Neural cell (in vitro differentiated cells): ENCODE measurements around the gene HSPB7. TPM values are rescaled to one million over a fixed set of nuclear protein-coding genes. Genes with fewer than 3 reads are reported as not detected.

ENCODE experiments used
- H2AFZ ChIP-seq: fragments of 200-600, 300-800 bp; sonication (generic), shearing (Covaris generic); 2 replicates; pipeline ENCODE4 v1.6.0; 2014; ENCODE audit warnings: low read depth, mild to moderate bottlenecking, antibody characterized with exemption, low read length, moderate library complexity
- H3F3A ChIP-seq: fragments of 200-600 bp; shearing (Covaris generic); 2 replicates; pipeline ENCODE4 v1.6.1; 2016; ENCODE audit warnings: mild to moderate bottlenecking, moderate library complexity, mixed read lengths, antibody characterized with exemption, low read length; ENCODE audit not compliant: insufficient read depth, poor library complexity, severe bottlenecking
- H3K27ac ChIP-seq: fragments of 200-600, 300-800 bp; sonication (generic), shearing (Covaris generic); 2 replicates; pipeline ENCODE4 v1.5.1; 2014; ENCODE audit warnings: mild to moderate bottlenecking, low read length, moderate library complexity
- H3K27me3 ChIP-seq: fragments of 300-800, 200-600 bp; sonication (generic), shearing (Covaris generic); 2 replicates; pipeline ENCODE4 v1.6.0; 2014; ENCODE audit warnings: mild to moderate bottlenecking, low read depth, low read length, moderate library complexity; ENCODE audit not compliant: insufficient read depth
- H3K36me3 ChIP-seq: fragments of 300-800, 200-600 bp; sonication (generic), shearing (Covaris generic); 2 replicates; pipeline ENCODE4 v1.5.1; 2014; ENCODE audit warnings: mild to moderate bottlenecking, antibody characterized with exemption, low read length, moderate library complexity; ENCODE audit not compliant: insufficient read depth
- H3K4me2 ChIP-seq: fragments of 300-800, 200-600 bp; sonication (generic), shearing (Covaris generic); 2 replicates; pipeline ENCODE4 v1.6.0; 2014; ENCODE audit warnings: mild to moderate bottlenecking, low read length
- H3K4me3 ChIP-seq: fragments of 300-800, 200-600 bp; sonication (generic), shearing (Covaris generic); 2 replicates; pipeline ENCODE4 v1.5.1; 2014; ENCODE audit warnings: mild to moderate bottlenecking, low read length, moderate library complexity
- H3K79me2 ChIP-seq: fragments of 200-600 bp; shearing (Covaris generic); replicated peaks from 2 replicates; pipeline ENCODE4 v1.6.0; 2014; ENCODE audit warnings: mild to moderate bottlenecking, low read length, moderate library complexity; ENCODE audit not compliant: insufficient read depth
- H3K9ac ChIP-seq: fragments of 300-800, 200-600 bp; sonication (generic), shearing (Covaris generic); 2 replicates; pipeline ENCODE4 v1.6.1; 2016; ENCODE audit warnings: mild to moderate bottlenecking, low read length, mixed read lengths
- H3K9me2 ChIP-seq: fragments of 200-600 bp; shearing (Covaris generic); 2 replicates; pipeline ENCODE4 v1.6.1; 2016; ENCODE audit warnings: mild to moderate bottlenecking, low read length, mixed read lengths; ENCODE audit not compliant: insufficient read depth
- H3K9me3 ChIP-seq: fragments of 200-600, 300-800 bp; sonication (generic), shearing (Covaris generic); 2 replicates; pipeline ENCODE4 v1.6.1; 2016; ENCODE audit warnings: mild to moderate bottlenecking, mixed run types, low read length, moderate library complexity, mixed read lengths
- H4K20me1 ChIP-seq: fragments of 200-600 bp; shearing (Covaris generic); 2 replicates; pipeline ENCODE4 v1.6.1; 2016; ENCODE audit warnings: mild to moderate bottlenecking, mixed run types; ENCODE audit not compliant: insufficient read depth
- EP300 ChIP-seq: fragments of 450-650 bp; conservative IDR thresholded peaks from 2 replicates; pipeline ENCODE4 v1.6.1; 2014; ENCODE audit warnings: antibody characterized with exemption, mild to moderate bottlenecking, moderate library complexity; ENCODE audit not compliant: poor library complexity, severe bottlenecking
- EZH2 ChIP-seq: fragments of 200-600, 300-800 bp; shearing (Covaris generic), sonication (generic); IDR thresholded peaks from 2 replicates; pipeline ENCODE4 v1.6.1; 2014; ENCODE audit warnings: antibody characterized with exemption, low read length, borderline replicate concordance, mild to moderate bottlenecking; ENCODE audit not compliant: insufficient read depth, poor library complexity, severe bottlenecking
- MXI1 ChIP-seq: fragments of 450-650 bp; conservative IDR thresholded peaks from 2 replicates; pipeline ENCODE4 v1.6.1; 2014; ENCODE audit warnings: antibody characterized with exemption, mild to moderate bottlenecking; ENCODE audit not compliant: poor library complexity, severe bottlenecking
- POLR2AphosphoS5 ChIP-seq: IDR thresholded peaks from 2 replicates; pipeline ENCODE4 v1.6.1; 2012
- RAD21 ChIP-seq: fragments of 450-650 bp; conservative IDR thresholded peaks from 2 replicates; pipeline ENCODE4 v1.6.1; 2014; ENCODE audit warnings: antibody characterized with exemption, mild to moderate bottlenecking, moderate library complexity
- SMC3 ChIP-seq: fragments of 450-650 bp; conservative IDR thresholded peaks from 2 replicates; pipeline ENCODE4 v1.6.1; 2014; ENCODE audit warnings: antibody characterized with exemption, mild to moderate bottlenecking, moderate library complexity; ENCODE audit not compliant: poor library complexity
- TAF1 ChIP-seq: IDR thresholded peaks from 2 replicates; pipeline ENCODE4 v1.6.1; 2012; ENCODE audit warnings: low read depth
- polyA plus RNA-seq: library from polyadenylated mRNA; depleted of rRNA; stranded (reverse); fragments of >200 nt; gene quantifications from 2 replicates; pipeline ENCODE4 v1.2.3, GENCODE V29; 2014
- TF ChIP-seq, protein P1 (sequence below): IDR thresholded peaks from 2 replicates; pipeline ENCODE4 v1.6.1; 2012; ENCODE audit warnings: borderline replicate concordance
- TF ChIP-seq, protein P2 (sequence below): fragments of 450-650 bp; IDR thresholded peaks from 2 replicates; pipeline ENCODE4 v1.5.1; 2014; ENCODE audit warnings: antibody characterized with exemption, mild to moderate bottlenecking, moderate library complexity; ENCODE audit not compliant: poor library complexity, severe bottlenecking

HSPB7 gene
- polyA plus RNA-seq, 1 donor from 2014 or later = not detected

DNA sequence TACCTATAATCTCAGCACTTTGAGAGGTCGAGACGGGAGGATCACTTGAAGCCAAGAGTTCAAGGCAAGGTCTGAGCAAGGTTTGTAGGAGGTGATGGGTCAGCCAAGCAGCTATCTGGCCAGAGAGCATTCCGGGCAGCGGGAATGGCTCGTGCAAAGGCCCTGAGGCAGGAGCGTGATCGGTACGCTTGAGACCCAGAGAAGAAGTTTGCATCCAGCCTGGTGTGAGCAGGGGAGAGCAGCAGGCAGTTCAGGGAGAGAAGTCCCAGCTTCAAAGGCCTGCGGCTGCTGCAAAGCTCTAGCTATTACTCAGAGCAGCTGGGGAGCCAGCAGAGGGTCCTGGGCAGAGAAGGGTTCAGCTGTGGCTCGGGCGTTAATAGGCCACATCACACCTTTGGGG lies 18.9 kb downstream of the HSPB7 start:
- Histone ChIP-seq H3K79me2 (no peaks in the 10 kb centered on the region), H3K27me3 (no peaks in the 10 kb centered on the region), H2AFZ (no peak overlapping the region)

DNA sequence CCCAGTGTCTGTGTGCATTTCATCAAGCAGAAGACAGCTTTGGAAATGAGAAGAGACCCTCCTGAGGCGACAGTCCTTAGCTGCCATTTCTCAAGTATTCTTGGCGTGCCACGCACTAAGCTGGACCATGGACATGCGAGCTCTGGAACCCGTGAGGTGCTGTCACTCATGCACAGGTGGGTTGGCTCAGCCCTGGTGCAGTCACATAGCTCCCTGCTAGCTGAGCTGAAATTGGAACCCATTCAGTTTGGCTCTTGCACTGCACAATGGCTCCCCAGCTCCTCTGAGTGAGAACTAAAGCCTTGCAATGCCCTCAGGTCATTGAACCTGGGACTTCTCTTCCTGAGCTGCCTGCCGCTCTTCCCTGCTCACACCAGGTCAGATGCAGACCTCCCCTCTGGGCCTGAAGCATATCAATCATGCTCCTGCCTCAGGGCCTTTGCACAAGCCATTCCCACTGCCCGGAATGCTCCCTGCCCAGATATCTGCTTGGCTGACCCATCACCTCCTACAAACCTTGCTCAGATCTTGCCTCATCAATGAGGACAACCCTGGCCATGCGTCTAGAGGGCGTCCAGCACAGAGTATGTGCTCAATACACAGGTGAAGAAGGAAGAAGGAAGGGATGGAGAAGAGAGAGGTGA lies 20.1 kb downstream of the HSPB7 start:
- H3K27ac ChIP-seq = no peak overlapping the region
- no peak overlapping the region for H3K9ac ChIP-seq
- H3K9me2 ChIP-seq = no peaks in the 10 kb centered on the region
- TF ChIP-seq POLR2AphosphoS5 = no peak
- TF ChIP-seq SMC3 = no peak
- no peak for TF ChIP-seq TAF1
- TF ChIP-seq EP300 = no peak
- no peak for TF ChIP-seq EZH2
- TF ChIP-seq, protein P1, sequence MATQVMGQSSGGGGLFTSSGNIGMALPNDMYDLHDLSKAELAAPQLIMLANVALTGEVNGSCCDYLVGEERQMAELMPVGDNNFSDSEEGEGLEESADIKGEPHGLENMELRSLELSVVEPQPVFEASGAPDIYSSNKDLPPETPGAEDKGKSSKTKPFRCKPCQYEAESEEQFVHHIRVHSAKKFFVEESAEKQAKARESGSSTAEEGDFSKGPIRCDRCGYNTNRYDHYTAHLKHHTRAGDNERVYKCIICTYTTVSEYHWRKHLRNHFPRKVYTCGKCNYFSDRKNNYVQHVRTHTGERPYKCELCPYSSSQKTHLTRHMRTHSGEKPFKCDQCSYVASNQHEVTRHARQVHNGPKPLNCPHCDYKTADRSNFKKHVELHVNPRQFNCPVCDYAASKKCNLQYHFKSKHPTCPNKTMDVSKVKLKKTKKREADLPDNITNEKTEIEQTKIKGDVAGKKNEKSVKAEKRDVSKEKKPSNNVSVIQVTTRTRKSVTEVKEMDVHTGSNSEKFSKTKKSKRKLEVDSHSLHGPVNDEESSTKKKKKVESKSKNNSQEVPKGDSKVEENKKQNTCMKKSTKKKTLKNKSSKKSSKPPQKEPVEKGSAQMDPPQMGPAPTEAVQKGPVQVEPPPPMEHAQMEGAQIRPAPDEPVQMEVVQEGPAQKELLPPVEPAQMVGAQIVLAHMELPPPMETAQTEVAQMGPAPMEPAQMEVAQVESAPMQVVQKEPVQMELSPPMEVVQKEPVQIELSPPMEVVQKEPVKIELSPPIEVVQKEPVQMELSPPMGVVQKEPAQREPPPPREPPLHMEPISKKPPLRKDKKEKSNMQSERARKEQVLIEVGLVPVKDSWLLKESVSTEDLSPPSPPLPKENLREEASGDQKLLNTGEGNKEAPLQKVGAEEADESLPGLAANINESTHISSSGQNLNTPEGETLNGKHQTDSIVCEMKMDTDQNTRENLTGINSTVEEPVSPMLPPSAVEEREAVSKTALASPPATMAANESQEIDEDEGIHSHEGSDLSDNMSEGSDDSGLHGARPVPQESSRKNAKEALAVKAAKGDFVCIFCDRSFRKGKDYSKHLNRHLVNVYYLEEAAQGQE = no peak
- no peak for TF ChIP-seq RAD21
- TF ChIP-seq, protein P2, sequence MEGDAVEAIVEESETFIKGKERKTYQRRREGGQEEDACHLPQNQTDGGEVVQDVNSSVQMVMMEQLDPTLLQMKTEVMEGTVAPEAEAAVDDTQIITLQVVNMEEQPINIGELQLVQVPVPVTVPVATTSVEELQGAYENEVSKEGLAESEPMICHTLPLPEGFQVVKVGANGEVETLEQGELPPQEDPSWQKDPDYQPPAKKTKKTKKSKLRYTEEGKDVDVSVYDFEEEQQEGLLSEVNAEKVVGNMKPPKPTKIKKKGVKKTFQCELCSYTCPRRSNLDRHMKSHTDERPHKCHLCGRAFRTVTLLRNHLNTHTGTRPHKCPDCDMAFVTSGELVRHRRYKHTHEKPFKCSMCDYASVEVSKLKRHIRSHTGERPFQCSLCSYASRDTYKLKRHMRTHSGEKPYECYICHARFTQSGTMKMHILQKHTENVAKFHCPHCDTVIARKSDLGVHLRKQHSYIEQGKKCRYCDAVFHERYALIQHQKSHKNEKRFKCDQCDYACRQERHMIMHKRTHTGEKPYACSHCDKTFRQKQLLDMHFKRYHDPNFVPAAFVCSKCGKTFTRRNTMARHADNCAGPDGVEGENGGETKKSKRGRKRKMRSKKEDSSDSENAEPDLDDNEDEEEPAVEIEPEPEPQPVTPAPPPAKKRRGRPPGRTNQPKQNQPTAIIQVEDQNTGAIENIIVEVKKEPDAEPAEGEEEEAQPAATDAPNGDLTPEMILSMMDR = no peak
- no peak for TF ChIP-seq MXI1
- H3F3A ChIP-seq = no peaks in the 10 kb centered on the region
- H3K79me2 ChIP-seq = no peaks in the 10 kb centered on the region
- H3K36me3 ChIP-seq = no peaks in the 10 kb centered on the region
- H3K4me3 ChIP-seq = no peak overlapping the region
- no peaks in the 10 kb centered on the region for H3K27me3 ChIP-seq
- H4K20me1 ChIP-seq = no peaks in the 10 kb centered on the region
- no peaks in the 10 kb centered on the region for H3K9me3 ChIP-seq
- no peak overlapping the region for H2AFZ ChIP-seq
- H3K4me2 ChIP-seq = no peak overlapping the region

More for the DNA sequence above, 18.9 kb downstream of the HSPB7 start:
- Histone ChIP-seq H3K36me3 (no peaks in the 10 kb centered on the region), H3K27ac (no peak overlapping the region), H3K9ac (no peak overlapping the region), H3K4me2 (no peak overlapping the region), H3K9me3 (no peaks in the 10 kb centered on the region), H3K4me3 (no peak overlapping the region), H4K20me1 (no peaks in the 10 kb centered on the region), H3F3A (no peaks in the 10 kb centered on the region), H3K9me2 (no peaks in the 10 kb centered on the region)
- TF ChIP-seq TAF1 (no peak), SMC3 (no peak), RAD21 (no peak), MXI1 (no peak), EP300 (no peak), POLR2AphosphoS5 (no peak), EZH2 (no peak)
- TF ChIP-seq, protein P2 = no peak
- TF ChIP-seq, protein P1 = no peak
